Endothelial cell of umbilical vein (primary cell): ENCODE results near the gene RALGPS1. TPM values are rescaled to one million over a fixed set of nuclear protein-coding genes. Genes with fewer than 3 reads are reported as not detected.

Source experiments
- BruUV-seq: library from RNA; stranded (reverse); fragments of 400-500 nt; replicated peaks from 2 replicates; lab custom pipeline; 2021; lab: Mats Ljungman, UMichigan
- CTCF ChIA-PET: fragments of 300-600, 350-600 bp; sonication (Branson Sonifier 250); formaldehyde crosslinking; loops from one replicate; lab custom pipeline; 2021; ENCODE audit warnings: antibody characterized with exemption, inconsistent platforms; lab: Charles Lee
- POLR2A ChIA-PET: fragments of 300-600, 350-600 bp; sonication (Branson Sonifier 250); formaldehyde crosslinking; loops from one replicate; lab custom pipeline; 2021; ENCODE audit warnings: antibody characterized with exemption, inconsistent platforms; lab: Charles Lee
- DNase-seq: peaks from one replicate; pipeline ENCODE4 v3.0.0-alpha.2; 2011; ENCODE audit warnings: low read depth, low spot score
- FAIRE-seq: peaks from 2 replicates; lab custom pipeline; 2011; peaks lifted over from hg19 to GRCh38; lab: Jason Lieb, UNC
- H2AFZ ChIP-seq: 2 replicates; pipeline ENCODE4 v1.6.0; 2012; ENCODE audit warnings: low read depth, low read length, control low read depth, inconsistent platforms
- H3K27ac ChIP-seq: 2 replicates; pipeline ENCODE4 v1.5.1; 2011; ENCODE audit warnings: low read depth, mild to moderate bottlenecking, control low read depth, low read length, moderate library complexity; ENCODE audit not compliant: insufficient read depth
- H3K27me3 ChIP-seq, 2 experiments: 2 replicates each; pipeline versions ENCODE4 v1.6.0 to v1.6.1; 2011; ENCODE audit warnings: low read length in 2 of 2, mixed read lengths in 1 of 2; ENCODE audit not compliant: control insufficient read depth in 2 of 2, insufficient read depth in 2 of 2
- H3K36me3 ChIP-seq, 2 experiments: 2 replicates in 1 of 2; 3 replicates in 1 of 2; pipeline ENCODE4 v1.5.1; 2011; ENCODE audit warnings: low read length in 2 of 2, mild to moderate bottlenecking in 1 of 2, moderate library complexity in 1 of 2; ENCODE audit not compliant: control insufficient read depth in 2 of 2, insufficient read depth in 2 of 2; ENCODE audit errors: extremely low read depth in 1 of 2
- H3K4me1 ChIP-seq: 3 replicates; pipeline ENCODE4 v1.5.1; 2011; ENCODE audit warnings: mild to moderate bottlenecking, low read length; ENCODE audit not compliant: control insufficient read depth, insufficient read depth; ENCODE audit errors: extremely low read depth
- H3K4me2 ChIP-seq: 2 replicates; pipeline ENCODE4 v1.6.1; 2011; ENCODE audit warnings: low read length, control low read depth, mixed read lengths; ENCODE audit not compliant: insufficient read depth
- H3K4me3 ChIP-seq, 3 experiments: fragments of 200-600 bp in 1 of 3; sonication (generic), shearing (Covaris generic) in 1 of 3; replicated peaks in 1 of 3; 2 replicates each; pipeline ENCODE4 v1.5.1; 2011 to 2016; ENCODE audit warnings: control low read depth in 3 of 3, low read length in 3 of 3, mild to moderate bottlenecking in 2 of 3, inconsistent platforms in 1 of 3, low read depth in 1 of 3, moderate library complexity in 1 of 3; ENCODE audit not compliant: insufficient read depth in 1 of 3
- H3K79me2 ChIP-seq: 2 replicates; pipeline ENCODE4 v1.6.0; 2012; ENCODE audit warnings: low read length, inconsistent platforms; ENCODE audit not compliant: control insufficient read depth, insufficient read depth
- H3K9ac ChIP-seq: replicated peaks from 2 replicates; pipeline ENCODE3; 2011; ENCODE audit warnings: low read length, control low read depth; ENCODE audit not compliant: insufficient read depth; ENCODE audit errors: extremely low read depth
- H3K9me1 ChIP-seq: replicated peaks from 3 replicates; pipeline ENCODE4 v1.6.0; 2011; ENCODE audit warnings: mild to moderate bottlenecking, low read length; ENCODE audit not compliant: control insufficient read depth, insufficient read depth; ENCODE audit errors: extremely low read depth
- H3K9me3 ChIP-seq: replicated peaks from 2 replicates; pipeline ENCODE4 v1.5.1; 2012; ENCODE audit warnings: low read length, inconsistent platforms; ENCODE audit not compliant: control insufficient read depth, insufficient read depth
- H4K20me1 ChIP-seq: replicated peaks from 2 replicates; pipeline ENCODE3; 2011; ENCODE audit warnings: mild to moderate bottlenecking, low read length; ENCODE audit not compliant: control insufficient read depth, insufficient read depth; ENCODE audit errors: extremely low read depth
- CTCF ChIP-seq, 2 donors: IDR thresholded peaks; 1 replicate in 1 of 2; 2 replicates in 1 of 2; pipeline ENCODE4 v1.5.1; 2011; ENCODE audit warnings: low read length in 2 of 2, mild to moderate bottlenecking in 2 of 2, moderate library complexity in 2 of 2, control low read depth in 1 of 2, inconsistent platforms in 1 of 2, low read depth in 1 of 2; ENCODE audit not compliant: insufficient read depth in 1 of 2; ENCODE audit errors: extremely low read depth in 1 of 2
- EZH2 ChIP-seq: IDR thresholded peaks from 2 replicates; pipeline ENCODE4 v1.6.1; 2012; ENCODE audit warnings: borderline replicate concordance, low read depth, mild to moderate bottlenecking, moderate library complexity, low read length, inconsistent platforms; ENCODE audit not compliant: severe bottlenecking
- FOS ChIP-seq: IDR thresholded peaks from 2 replicates; pipeline ENCODE4 v1.6.1; 2011; ENCODE audit warnings: mild to moderate bottlenecking, low read length, moderate library complexity, borderline replicate concordance; ENCODE audit not compliant: insufficient read depth
- GATA2 ChIP-seq: IDR thresholded peaks from 2 replicates; pipeline ENCODE4 v1.7.0; 2011; ENCODE audit warnings: low read depth, mild to moderate bottlenecking, moderate library complexity, mixed read lengths, low read length; ENCODE audit not compliant: insufficient read length, insufficient read depth
- JUN ChIP-seq: IDR thresholded peaks from 2 replicates; pipeline ENCODE4 v1.6.1; 2011; ENCODE audit warnings: borderline replicate concordance, low read depth; ENCODE audit not compliant: insufficient read length, insufficient read depth
- MAX ChIP-seq: IDR thresholded peaks from 2 replicates; pipeline ENCODE4 v1.6.1; 2011; ENCODE audit not compliant: insufficient read depth, insufficient read length
- MYC ChIP-seq: IDR thresholded peaks from one replicate; pipeline ENCODE4 v1.6.1; 2011; ENCODE audit warnings: mild to moderate bottlenecking, low read depth, low read length
- POLR2A ChIP-seq: IDR thresholded peaks from 2 replicates; pipeline ENCODE4 v1.6.1; 2012; ENCODE audit warnings: low read depth, mild to moderate bottlenecking, control low read depth, low read length
- POLR2AphosphoS5 ChIP-seq: IDR thresholded peaks from 2 replicates; pipeline ENCODE4 v1.6.1; 2012; ENCODE audit warnings: low read depth, mild to moderate bottlenecking, control low read depth, low read length, moderate library complexity; ENCODE audit not compliant: insufficient read depth
- dilution Hi-C: fragments of 300-500 bp; cut with MboI; formaldehyde crosslinking; loops from one replicate; pipeline ENCODE4 v1.15.0; 2019; ENCODE audit warnings: low sequenced_read_pairs; ENCODE audit not compliant: extremely low pct_ligation_motif_present
- intact Hi-C: fragments of 100-400 bp; cut with micrococcal nuclease; formaldehyde crosslinking; loops from one replicate; pipeline ENCODE4 v1.10.0; 2022
- polyA plus RNA-seq, 4 experiments: library from polyadenylated mRNA; depleted of rRNA in 3 of 4; stranded (reverse) in 3 of 4; unstranded in 1 of 4; fragments of >200 nt; gene quantifications; 2 replicates each; pipeline versions ENCODE4 v1.2.1 to v1.2.3, GENCODE V29; 2011 to 2012; ENCODE audit warnings: missing spikeins in 1 of 4
- total RNA-seq: library from RNA; stranded (reverse); gene quantifications from 2 replicates; pipeline ENCODE4 v1.2.3, GENCODE V29; 2021

RALGPS1 gene
- total and polyA plus RNA-seq, 2 donors (not counting 3 experiments of a cell fraction or from before 2014, with no cell fraction given): 3.8 to 5.5 TPM

- no peak overlapping the region for H3K4me3 ChIP-seq
- no peaks in the 10 kb centered on the region for H3K79me2 ChIP-seq
- no peaks in the 10 kb centered on the region for H4K20me1 ChIP-seq
- POLR2A ChIA-PET: no interaction called here
- dilution Hi-C loops (no loop called here), intact Hi-C loops (no loop called here)
- no peak for TF ChIP-seq EZH2
- no peak for TF ChIP-seq GATA2
- no peak for TF ChIP-seq MAX
- TF ChIP-seq JUN: no peak
- no peaks in the 10 kb centered on the region for H3K9me3 ChIP-seq
- no peak overlapping the region for H3K4me2 ChIP-seq
- no peaks in the 10 kb centered on the region for H3K27me3 ChIP-seq
- no peaks in the 10 kb centered on the region for H3K36me3 ChIP-seq
- no peak for DNase-seq
- no peak for FAIRE-seq
- H3K9ac ChIP-seq: no peak overlapping the region
- H3K4me1 ChIP-seq: no peaks in the 10 kb centered on the region
- no TSS peak for BruUV-seq
- H3K27ac ChIP-seq: no peak overlapping the region
- H2AFZ ChIP-seq: no peak overlapping the region
- CTCF ChIA-PET: interaction anchor here (0.7 kb wide), 1 partner anchor 10 kb away, joined by 3 read pairs; no protein-coding TSS in a partner anchor
- no peaks in the 10 kb centered on the region for H3K9me1 ChIP-seq
Measured at GRCh38 chr9:127263237-127263636, 348.7 kb downstream of the RALGPS1 start.

- no peaks in the 10 kb centered on the region for H3K79me2 ChIP-seq
- H3K9me1 ChIP-seq: no peaks in the 10 kb centered on the region
- no peak overlapping the region for H2AFZ ChIP-seq
- no peaks in the 10 kb centered on the region for H3K36me3 ChIP-seq
- CTCF ChIA-PET: interaction anchor here (1.0 kb wide), 1 partner anchor 84 kb away, joined by 3 read pairs; no protein-coding TSS in a partner anchor
- H3K27ac ChIP-seq: no peak overlapping the region
- TF ChIP-seq FOS (no peak), MAX (no peak), EZH2 (no peak), POLR2A (no peak), MYC (no peak), JUN (no peak), GATA2 (no peak), CTCF (IDR thresholded peaks at IDR 0.05; ENCODE audit: extremely low read depth in 1 of 2, insufficient read depth in 1 of 2, low read depth in 1 of 2, low read length in 2 of 2) (no peak), POLR2AphosphoS5 (no peak)
- no peaks in the 10 kb centered on the region for H4K20me1 ChIP-seq
- dilution Hi-C loops: no loop called here
- no peaks in the 10 kb centered on the region for H3K4me1 ChIP-seq
- intact Hi-C loops: no loop called here
- no peak for FAIRE-seq
- DNase-seq: no peak
- H3K27me3 ChIP-seq: no peaks in the 10 kb centered on the region
- H3K9me3 ChIP-seq: no peaks in the 10 kb centered on the region
- POLR2A ChIA-PET: no interaction called here
- H3K4me3 ChIP-seq: no peak overlapping the region
- H3K9ac ChIP-seq: no peak overlapping the region
- no TSS peak for BruUV-seq
- no peak overlapping the region for H3K4me2 ChIP-seq
Measured at GRCh38 chr9:127263664-127264063, 349.1 kb downstream of the RALGPS1 start.
